ENCODE measurements around the gene KLHL26. TPM values are rescaled to one million over a fixed set of nuclear protein-coding genes. Genes with fewer than 3 reads are reported as not detected.

Gene KLHL26
- total RNA-seq, 4 donors from 2014 or later, result 7.0 to 15.7 (median 7.6) TPM

GRCh38 chr19:18672606-18673337, 35.9 kb downstream of the KLHL26 start:
- in situ Hi-C loops (cut with MboI; ENCODE audit: low pct_ligation_motif_present in 1 of 4, low pct_unique_long_range_greater_than_20kb in 1 of 4, low sequenced_read_pairs in 3 of 4) (no loop called here), intact Hi-C loops (cut with DNase I; ENCODE audit: low total_unique reads) (no loop called here)

DNA sequence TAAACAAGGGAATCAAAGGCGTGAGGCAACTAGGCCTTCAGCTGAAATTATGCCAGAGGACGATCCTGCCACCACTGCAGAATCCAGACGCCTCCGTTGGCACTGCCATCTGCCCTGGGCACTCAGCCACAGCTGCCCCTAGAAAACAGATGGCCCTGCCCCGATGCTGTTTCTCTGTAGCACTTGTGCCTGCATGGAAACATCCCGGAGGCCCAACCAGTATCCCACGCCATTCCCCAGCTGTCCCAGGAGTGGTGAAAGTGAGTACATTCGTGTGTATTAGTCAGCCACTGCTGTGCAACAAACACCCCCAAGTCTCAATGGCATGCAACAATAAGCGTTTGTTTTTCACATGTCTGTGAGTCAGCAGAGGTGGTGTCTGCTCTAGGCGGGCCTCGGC, 37.8 kb downstream of the KLHL26 start:
- peak; percentile 22 for DNase-seq
- peaks cover 0 to 4% (median 0%) of the 10 kb centered on the region in 4 donors for H3K36me3 ChIP-seq
- H3K27me3 ChIP-seq, result no peaks in the 10 kb centered on the region
- H3K9me3 ChIP-seq, result no peaks in the 10 kb centered on the region
- peaks cover 5 to 19% (median 9%) of the 10 kb centered on the region in 4 donors for H3K4me1 ChIP-seq
- H3K4me3 ChIP-seq, result no peak overlapping the region
- peak overlapping the region in 2 of 4 donors; percentile 1 to 51 for H3K27ac ChIP-seq
- TF ChIP-seq POLR2A (IDR thresholded peaks at IDR 0.05), result no peak
- no peak for TF ChIP-seq POLR2AphosphoS5 (IDR thresholded peaks at IDR 0.05)
- no peak for TF ChIP-seq EP300 (IDR thresholded peaks at IDR 0.05; ENCODE audit: low read depth)
- TF ChIP-seq, protein P1, sequence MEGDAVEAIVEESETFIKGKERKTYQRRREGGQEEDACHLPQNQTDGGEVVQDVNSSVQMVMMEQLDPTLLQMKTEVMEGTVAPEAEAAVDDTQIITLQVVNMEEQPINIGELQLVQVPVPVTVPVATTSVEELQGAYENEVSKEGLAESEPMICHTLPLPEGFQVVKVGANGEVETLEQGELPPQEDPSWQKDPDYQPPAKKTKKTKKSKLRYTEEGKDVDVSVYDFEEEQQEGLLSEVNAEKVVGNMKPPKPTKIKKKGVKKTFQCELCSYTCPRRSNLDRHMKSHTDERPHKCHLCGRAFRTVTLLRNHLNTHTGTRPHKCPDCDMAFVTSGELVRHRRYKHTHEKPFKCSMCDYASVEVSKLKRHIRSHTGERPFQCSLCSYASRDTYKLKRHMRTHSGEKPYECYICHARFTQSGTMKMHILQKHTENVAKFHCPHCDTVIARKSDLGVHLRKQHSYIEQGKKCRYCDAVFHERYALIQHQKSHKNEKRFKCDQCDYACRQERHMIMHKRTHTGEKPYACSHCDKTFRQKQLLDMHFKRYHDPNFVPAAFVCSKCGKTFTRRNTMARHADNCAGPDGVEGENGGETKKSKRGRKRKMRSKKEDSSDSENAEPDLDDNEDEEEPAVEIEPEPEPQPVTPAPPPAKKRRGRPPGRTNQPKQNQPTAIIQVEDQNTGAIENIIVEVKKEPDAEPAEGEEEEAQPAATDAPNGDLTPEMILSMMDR (IDR thresholded peaks at IDR 0.05), result no peak
- 66% methylated on average over 11 of the region's 11 CpGs; no CpG with 5 or more reads in 1 of the 2 donors for whole genome bisulfite sequencing, 2 donors (ENCODE audit: low coverage in 1 of 2)
- in situ Hi-C loops (cut with MboI; ENCODE audit: low pct_ligation_motif_present in 1 of 4, low pct_unique_long_range_greater_than_20kb in 1 of 4, low sequenced_read_pairs in 3 of 4), result no loop called here
- intact Hi-C loops (cut with DNase I; ENCODE audit: low total_unique reads), result no loop called here

More at GRCh38 chr19:18672606-18673337, 35.9 kb downstream of the KLHL26 start:
- Histone ChIP-seq H3K4me1 (peaks cover 5 to 11% (median 6%) of the 10 kb centered on the region in 4 donors), H3K27ac (peak overlapping the region in 3 of 4 donors; percentile 7 to 55 (median 33)), H3K36me3 (peaks cover 0 to 22% (median 9%) of the 10 kb centered on the region in 4 donors), H3K4me3 (no peak overlapping the region), H3K27me3 (no peaks in the 10 kb centered on the region), H3K9me3 (no peaks in the 10 kb centered on the region)
- TF ChIP-seq POLR2A (IDR thresholded peaks at IDR 0.05) (no peak), POLR2AphosphoS5 (IDR thresholded peaks at IDR 0.05) (no peak), EP300 (IDR thresholded peaks at IDR 0.05; ENCODE audit: low read depth) (no peak)
- TF ChIP-seq, protein P1 (IDR thresholded peaks at IDR 0.05), result no peak
- DNase-seq, result no peak
- WGBS, 2 donors (ENCODE audit: low coverage in 1 of 2), result 62 to 83% methylated on average over 2 to 13 of the region's 13 CpGs

DNA sequence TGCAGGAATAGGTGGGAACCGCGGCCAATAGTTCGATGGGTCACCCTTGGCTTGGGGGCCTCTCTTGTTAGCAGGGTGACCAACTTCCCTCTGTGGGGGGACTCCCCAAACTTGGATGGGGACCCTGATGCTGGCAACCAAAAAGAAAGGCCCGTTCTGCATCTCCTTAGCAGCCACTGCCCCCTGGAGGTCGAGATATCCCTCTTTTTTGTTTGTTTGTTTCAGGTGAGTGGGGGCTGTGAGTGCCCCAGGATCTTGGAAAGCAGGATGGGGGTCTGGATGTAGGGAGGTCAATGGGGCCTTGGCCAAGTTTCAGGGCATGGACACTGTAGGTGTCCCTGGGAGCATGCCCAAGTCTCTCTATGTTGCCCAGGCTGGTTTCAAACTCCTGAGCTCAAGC, 39.0 kb downstream of the KLHL26 start:
- Histone ChIP-seq H3K4me1 (peaks cover 5 to 19% (median 9%) of the 10 kb centered on the region in 4 donors), H3K27me3 (no peaks in the 10 kb centered on the region), H3K9me3 (no peaks in the 10 kb centered on the region), H3K36me3 (no peaks in the 10 kb centered on the region), H3K4me3 (no peak overlapping the region), H3K27ac (no peak overlapping the region)
- intact Hi-C loops (cut with DNase I; ENCODE audit: low total_unique reads), result no loop called here
- DNase-seq, result no peak
- 46% methylated on average over 5 of the region's 5 CpGs; no CpG with 5 or more reads in 1 of the 2 donors for WGBS, 2 donors (ENCODE audit: low coverage in 1 of 2)
- in situ Hi-C loops (cut with MboI; ENCODE audit: low pct_ligation_motif_present in 1 of 4, low pct_unique_long_range_greater_than_20kb in 1 of 4, low sequenced_read_pairs in 3 of 4), result no loop called here
- no peak for TF ChIP-seq EP300 (IDR thresholded peaks at IDR 0.05; ENCODE audit: low read depth)
- TF ChIP-seq, protein P1 (IDR thresholded peaks at IDR 0.05), result peak in 2 of 5 experiments; percentile 20 to 24

DNA sequence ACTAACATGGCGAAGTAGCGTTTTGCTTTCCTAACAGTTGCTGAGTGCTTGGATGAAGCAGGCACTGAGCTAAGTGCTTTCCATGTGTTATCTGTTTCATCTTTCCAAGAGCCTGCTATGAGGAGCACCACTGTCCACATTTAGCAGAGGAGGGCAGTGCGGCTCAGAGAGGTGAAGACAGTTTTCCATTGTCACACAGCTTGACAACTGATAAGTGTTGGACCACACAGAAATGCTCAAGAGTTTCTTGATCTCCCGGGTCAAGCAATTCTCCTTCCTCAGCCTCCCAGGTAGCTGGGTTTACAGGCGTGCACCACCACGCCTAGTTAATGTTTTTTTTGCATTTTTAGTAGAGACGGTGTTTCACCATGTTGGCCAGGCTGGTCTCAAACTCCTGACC, 39.9 kb downstream of the KLHL26 start:
- H3K27ac ChIP-seq, result no peak overlapping the region
- H3K4me3 ChIP-seq, result no peak overlapping the region
- no peaks in the 10 kb centered on the region for H3K36me3 ChIP-seq
- H3K4me1 ChIP-seq, result peaks cover 5 to 19% (median 9%) of the 10 kb centered on the region in 4 donors
- in situ Hi-C loops (cut with MboI; ENCODE audit: low pct_ligation_motif_present in 1 of 4, low pct_unique_long_range_greater_than_20kb in 1 of 4, low sequenced_read_pairs in 3 of 4), result no loop called here
- H3K9me3 ChIP-seq, result no peaks in the 10 kb centered on the region
- H3K27me3 ChIP-seq, result no peaks in the 10 kb centered on the region
- no peak for TF ChIP-seq POLR2A (IDR thresholded peaks at IDR 0.05)
- TF ChIP-seq POLR2AphosphoS5 (IDR thresholded peaks at IDR 0.05), result no peak
- WGBS, 2 donors (ENCODE audit: low coverage in 1 of 2), result 72 to 83% methylated on average over 3 to 7 of the region's 7 CpGs
- intact Hi-C loops (cut with DNase I; ENCODE audit: low total_unique reads), result no loop called here
- no peak for DNase-seq

Measured in transverse colon (tissue), 4 donors.